OCI-LY1 (cell line): Measurements from ENCODE around the gene PFKFB2.

ENCODE experiments used
- EZH2 ChIP-seq: fragments of 200-600 bp; sonication (generic), shearing (Covaris generic); IDR thresholded peaks from 2 replicates; pipeline ENCODE4 v1.8.0; 2017; ENCODE audit warnings: borderline replicate concordance, mixed run types, mild to moderate bottlenecking, antibody characterized with exemption, low read length, moderate library complexity, mixed read lengths
- TF ChIP-seq, protein P1 (sequence below): fragments of 200-600 bp; sonication (generic), shearing (Covaris generic); IDR thresholded peaks from 2 replicates; pipeline ENCODE4 v1.5.1; 2017; ENCODE audit warnings: mild to moderate bottlenecking, antibody characterized with exemption, low read length, moderate library complexity, mixed read lengths

GRCh38 chr1:207128336-207128921 is 75.4 kb downstream of the PFKFB2 start:
- TF ChIP-seq, protein P1, sequence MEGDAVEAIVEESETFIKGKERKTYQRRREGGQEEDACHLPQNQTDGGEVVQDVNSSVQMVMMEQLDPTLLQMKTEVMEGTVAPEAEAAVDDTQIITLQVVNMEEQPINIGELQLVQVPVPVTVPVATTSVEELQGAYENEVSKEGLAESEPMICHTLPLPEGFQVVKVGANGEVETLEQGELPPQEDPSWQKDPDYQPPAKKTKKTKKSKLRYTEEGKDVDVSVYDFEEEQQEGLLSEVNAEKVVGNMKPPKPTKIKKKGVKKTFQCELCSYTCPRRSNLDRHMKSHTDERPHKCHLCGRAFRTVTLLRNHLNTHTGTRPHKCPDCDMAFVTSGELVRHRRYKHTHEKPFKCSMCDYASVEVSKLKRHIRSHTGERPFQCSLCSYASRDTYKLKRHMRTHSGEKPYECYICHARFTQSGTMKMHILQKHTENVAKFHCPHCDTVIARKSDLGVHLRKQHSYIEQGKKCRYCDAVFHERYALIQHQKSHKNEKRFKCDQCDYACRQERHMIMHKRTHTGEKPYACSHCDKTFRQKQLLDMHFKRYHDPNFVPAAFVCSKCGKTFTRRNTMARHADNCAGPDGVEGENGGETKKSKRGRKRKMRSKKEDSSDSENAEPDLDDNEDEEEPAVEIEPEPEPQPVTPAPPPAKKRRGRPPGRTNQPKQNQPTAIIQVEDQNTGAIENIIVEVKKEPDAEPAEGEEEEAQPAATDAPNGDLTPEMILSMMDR: no peak
- TF ChIP-seq EZH2: no peak
